ENCODE data around the gene LZTS2. TPM values are rescaled to one million over a fixed set of nuclear protein-coding genes. Genes with fewer than 3 reads are reported as not detected.

LZTS2 gene
- total and polyA plus RNA-seq, 10 of the 15 experiments (the other 5 are each of a cell fraction or from before 2014, with no cell fraction given): 0.08 to 13.4 (median 7.2) TPM

DNA sequence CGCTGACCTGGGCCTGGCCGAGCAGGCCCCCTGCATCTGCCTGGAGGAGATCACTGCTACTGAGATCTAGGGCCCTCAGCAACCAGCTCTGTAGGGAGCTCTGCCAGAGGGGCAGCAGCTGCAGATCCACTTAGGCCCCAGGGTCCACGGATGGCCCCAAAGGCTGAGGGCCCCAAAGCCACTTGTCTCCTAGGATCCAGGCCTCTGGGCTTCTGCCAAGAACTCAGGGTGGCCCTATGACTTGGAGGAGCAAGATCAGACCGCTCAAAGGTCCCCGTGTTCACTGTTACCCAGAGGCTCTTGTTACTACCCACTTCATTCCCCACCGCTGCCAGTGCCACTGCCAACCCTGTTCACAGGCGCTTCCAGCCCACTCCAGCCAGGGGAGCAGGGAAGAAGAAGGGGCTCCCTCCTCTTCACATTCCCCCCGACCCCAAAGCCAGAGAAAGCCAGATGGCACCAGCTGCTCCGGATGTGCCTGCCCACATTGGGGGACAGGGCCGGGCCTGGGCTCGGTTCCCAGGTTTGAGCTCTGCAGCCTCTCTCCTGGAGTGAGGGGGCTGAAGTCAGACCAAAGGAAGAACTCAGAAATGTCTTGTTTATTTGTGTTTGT, 7.6 kb downstream of the LZTS2 start (continued):
- TF ChIP-seq, protein P1, sequence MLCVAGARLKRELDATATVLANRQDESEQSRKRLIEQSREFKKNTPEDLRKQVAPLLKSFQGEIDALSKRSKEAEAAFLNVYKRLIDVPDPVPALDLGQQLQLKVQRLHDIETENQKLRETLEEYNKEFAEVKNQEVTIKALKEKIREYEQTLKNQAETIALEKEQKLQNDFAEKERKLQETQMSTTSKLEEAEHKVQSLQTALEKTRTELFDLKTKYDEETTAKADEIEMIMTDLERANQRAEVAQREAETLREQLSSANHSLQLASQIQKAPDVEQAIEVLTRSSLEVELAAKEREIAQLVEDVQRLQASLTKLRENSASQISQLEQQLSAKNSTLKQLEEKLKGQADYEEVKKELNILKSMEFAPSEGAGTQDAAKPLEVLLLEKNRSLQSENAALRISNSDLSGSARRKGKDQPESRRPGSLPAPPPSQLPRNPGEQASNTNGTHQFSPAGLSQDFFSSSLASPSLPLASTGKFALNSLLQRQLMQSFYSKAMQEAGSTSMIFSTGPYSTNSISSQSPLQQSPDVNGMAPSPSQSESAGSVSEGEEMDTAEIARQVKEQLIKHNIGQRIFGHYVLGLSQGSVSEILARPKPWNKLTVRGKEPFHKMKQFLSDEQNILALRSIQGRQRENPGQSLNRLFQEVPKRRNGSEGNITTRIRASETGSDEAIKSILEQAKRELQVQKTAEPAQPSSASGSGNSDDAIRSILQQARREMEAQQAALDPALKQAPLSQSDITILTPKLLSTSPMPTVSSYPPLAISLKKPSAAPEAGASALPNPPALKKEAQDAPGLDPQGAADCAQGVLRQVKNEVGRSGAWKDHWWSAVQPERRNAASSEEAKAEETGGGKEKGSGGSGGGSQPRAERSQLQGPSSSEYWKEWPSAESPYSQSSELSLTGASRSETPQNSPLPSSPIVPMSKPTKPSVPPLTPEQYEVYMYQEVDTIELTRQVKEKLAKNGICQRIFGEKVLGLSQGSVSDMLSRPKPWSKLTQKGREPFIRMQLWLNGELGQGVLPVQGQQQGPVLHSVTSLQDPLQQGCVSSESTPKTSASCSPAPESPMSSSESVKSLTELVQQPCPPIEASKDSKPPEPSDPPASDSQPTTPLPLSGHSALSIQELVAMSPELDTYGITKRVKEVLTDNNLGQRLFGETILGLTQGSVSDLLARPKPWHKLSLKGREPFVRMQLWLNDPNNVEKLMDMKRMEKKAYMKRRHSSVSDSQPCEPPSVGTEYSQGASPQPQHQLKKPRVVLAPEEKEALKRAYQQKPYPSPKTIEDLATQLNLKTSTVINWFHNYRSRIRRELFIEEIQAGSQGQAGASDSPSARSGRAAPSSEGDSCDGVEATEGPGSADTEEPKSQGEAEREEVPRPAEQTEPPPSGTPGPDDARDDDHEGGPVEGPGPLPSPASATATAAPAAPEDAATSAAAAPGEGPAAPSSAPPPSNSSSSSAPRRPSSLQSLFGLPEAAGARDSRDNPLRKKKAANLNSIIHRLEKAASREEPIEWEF (IDR thresholded peaks at IDR 0.05; ENCODE audit: insufficient replicate concordance, low read depth, low read length): no peak
- TF ChIP-seq WRNIP1 (IDR thresholded peaks at IDR 0.05; ENCODE audit: borderline replicate concordance, low read depth, low read length) (no peak), RCOR1 (conservative IDR thresholded peaks at IDR 0.05; ENCODE audit: low read depth, low read length) (no peak), NFYA (IDR thresholded peaks at IDR 0.05; ENCODE audit: borderline replicate concordance, low read depth, low read length) (no peak)
- TF ChIP-seq, protein P2, sequence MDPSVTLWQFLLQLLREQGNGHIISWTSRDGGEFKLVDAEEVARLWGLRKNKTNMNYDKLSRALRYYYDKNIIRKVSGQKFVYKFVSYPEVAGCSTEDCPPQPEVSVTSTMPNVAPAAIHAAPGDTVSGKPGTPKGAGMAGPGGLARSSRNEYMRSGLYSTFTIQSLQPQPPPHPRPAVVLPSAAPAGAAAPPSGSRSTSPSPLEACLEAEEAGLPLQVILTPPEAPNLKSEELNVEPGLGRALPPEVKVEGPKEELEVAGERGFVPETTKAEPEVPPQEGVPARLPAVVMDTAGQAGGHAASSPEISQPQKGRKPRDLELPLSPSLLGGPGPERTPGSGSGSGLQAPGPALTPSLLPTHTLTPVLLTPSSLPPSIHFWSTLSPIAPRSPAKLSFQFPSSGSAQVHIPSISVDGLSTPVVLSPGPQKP (IDR thresholded peaks at IDR 0.05; ENCODE audit: low read depth, low read length): no peak
- TF ChIP-seq, protein P3, sequence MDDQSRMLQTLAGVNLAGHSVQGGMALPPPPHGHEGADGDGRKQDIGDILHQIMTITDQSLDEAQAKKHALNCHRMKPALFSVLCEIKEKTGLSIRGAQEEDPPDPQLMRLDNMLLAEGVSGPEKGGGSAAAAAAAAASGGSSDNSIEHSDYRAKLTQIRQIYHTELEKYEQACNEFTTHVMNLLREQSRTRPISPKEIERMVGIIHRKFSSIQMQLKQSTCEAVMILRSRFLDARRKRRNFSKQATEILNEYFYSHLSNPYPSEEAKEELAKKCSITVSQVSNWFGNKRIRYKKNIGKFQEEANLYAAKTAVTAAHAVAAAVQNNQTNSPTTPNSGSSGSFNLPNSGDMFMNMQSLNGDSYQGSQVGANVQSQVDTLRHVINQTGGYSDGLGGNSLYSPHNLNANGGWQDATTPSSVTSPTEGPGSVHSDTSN (IDR thresholded peaks at IDR 0.05; ENCODE audit: insufficient replicate concordance, low read depth, low read length): no peak
